HG03342 (cell line): ENCODE results near the gene COPZ2.
"Not testable (repeated sequence)": the region's sequence is repeated elsewhere in the genome, so short reads cannot be mapped to it uniquely, and the experiment has no call there.

Experiments used
- ATAC-seq: cut with Tn5 transposase; IDR thresholded peaks from one replicate; pipeline ENCODE4 v1.9.1; 2021; ENCODE audit warnings: mild to moderate bottlenecking, moderate library complexity; ENCODE audit not compliant: unreplicated experiment

The COPZ2 gene

DNA sequence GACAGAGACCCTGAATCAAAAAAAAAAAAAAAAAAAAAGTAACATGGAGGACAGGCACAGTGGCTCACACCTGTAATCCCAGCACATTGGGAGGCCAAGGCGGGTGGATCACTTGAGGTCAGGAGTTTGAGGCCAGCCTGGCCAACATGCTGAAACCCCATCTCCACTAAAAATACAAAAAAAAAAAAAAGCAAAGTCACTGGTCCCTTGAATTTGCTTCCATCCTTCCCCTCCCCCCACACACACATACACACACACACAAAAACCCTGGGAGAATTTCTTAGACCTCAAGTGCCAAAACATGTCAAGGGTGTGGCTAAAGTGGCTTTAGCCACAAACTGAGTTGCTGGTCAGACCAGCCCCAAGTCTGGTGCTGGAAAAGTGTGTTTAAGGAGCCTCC lies 49.2 kb downstream of the COPZ2 start:
- not testable (repeated sequence) for ATAC-seq

- ATAC-seq: no peak
These were observed 50.3 kb downstream of the COPZ2 start for GRCh38 chr17:47987240-47987835.

- no peak for ATAC-seq
These were observed 51.1 kb downstream of the COPZ2 start for GRCh38 chr17:47986520-47986919.

GRCh38 chr17:47983492-47984223 lies 53.9 kb downstream of the COPZ2 start:
- no peak for ATAC-seq

DNA sequence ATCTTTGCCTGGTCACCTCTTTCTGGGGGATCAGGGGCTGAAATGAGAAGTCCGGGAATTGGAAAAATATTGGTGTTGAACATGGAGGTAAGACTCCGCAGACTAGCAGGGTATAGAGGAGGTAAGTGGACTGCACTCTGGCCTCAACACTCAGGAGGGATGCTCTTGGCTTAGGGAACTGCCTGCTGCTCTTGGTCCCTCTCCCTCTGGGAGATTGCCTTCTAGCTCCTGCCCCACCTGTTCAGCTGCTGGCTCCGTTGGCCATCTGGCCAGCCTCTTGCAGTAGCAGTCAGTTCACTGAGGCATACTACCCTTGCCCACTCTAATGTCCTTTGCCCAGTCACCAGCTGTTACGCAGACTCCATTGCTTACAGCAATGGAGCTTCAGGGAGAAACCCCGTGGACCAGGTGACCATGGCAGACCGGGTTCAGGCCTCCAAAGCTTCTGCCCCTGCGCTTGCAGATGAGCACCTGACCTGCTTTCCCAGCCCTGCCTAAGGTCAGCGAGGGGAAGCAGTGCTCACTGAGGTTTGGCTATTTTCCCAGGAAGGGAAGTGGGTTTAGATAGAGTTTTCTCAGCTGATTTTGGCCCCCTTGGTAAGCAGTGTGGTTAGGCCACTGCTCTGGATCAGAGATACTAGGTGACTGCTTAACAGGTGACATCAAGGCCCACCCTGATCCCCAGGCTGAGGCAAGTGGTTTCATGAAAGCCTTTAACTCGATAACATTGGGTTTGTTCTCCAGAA lies 54.8 kb downstream of the COPZ2 start:
- ATAC-seq: no peak

- no peak for ATAC-seq
These were observed 55.4 kb downstream of the COPZ2 start for GRCh38 chr17:47982091-47982617.

GRCh38 chr17:47981462-47981861 lies 56.1 kb downstream of the COPZ2 start:
- ATAC-seq: no peak

DNA sequence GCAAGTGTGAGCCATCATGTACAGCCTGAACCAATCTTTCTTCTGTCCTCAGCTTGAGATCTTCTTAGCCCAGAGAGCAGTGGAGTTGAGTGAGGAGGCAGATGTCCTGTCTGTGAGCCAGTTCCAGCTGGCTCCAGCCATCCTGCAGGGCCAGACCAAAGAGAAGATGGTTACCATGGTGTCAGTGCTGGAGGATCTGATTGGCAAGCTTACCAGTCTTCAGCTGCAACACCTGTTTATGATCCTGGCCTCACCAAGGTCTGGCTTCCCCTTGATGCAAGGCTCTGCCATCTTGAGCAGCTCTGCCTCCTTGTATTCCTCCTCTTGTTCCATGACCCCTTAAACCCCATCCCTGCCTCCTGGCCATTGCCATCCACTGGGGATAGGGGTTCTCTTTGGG lies 57.1 kb downstream of the COPZ2 start:
- ATAC-seq: no peak

GRCh38 chr17:47978324-47978723 lies 59.3 kb downstream of the COPZ2 start:
- ATAC-seq: no peak
